ENCODE measurements around the gene SST.

SST gene

DNA sequence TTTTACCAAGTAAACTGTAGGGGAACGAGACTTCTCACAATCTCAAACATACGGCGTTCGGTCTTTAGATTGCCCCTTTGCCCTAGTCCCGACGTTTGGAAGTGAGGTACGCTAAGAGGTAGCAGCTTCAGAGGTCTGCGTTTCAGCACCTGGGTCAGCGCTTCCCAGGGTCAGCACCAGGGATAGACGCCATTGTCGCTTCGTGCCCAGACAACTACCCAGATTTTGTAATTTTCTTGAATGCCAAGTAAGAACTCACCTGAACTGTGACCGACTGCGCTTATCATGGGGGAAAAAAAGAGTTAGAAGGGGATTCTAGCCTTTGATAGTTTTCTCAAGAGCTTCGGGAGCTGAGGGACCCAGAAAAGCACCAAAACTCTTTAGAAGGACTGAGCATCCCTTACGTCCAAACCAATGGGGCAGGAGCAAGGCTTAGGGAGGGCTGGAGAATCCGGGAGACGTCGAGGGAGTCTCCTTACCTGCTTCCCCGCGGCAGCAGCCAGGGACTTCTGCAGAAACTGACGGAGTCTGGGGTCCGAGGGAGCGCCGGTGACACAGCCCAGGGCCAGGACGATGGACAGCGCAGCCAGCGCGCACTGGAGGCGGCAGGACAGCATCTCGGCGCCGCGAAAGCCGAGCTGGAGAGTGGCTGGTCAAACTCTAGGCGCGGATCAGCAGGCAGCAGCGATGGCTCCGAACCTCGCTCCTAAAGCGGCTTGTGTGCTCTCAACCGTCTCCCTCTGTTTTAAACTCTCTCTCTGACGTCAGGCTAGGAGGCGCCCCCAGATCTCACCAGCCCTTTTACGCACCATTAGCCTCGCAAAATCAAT, at the start of gene SST:
TSS of gene SST (minus strand) at position 720 of the 830 bp plus-strand sequence. CDS start at position 617, 103 bp downstream.
- DNase-seq, result peak; percentile 50

DNA sequence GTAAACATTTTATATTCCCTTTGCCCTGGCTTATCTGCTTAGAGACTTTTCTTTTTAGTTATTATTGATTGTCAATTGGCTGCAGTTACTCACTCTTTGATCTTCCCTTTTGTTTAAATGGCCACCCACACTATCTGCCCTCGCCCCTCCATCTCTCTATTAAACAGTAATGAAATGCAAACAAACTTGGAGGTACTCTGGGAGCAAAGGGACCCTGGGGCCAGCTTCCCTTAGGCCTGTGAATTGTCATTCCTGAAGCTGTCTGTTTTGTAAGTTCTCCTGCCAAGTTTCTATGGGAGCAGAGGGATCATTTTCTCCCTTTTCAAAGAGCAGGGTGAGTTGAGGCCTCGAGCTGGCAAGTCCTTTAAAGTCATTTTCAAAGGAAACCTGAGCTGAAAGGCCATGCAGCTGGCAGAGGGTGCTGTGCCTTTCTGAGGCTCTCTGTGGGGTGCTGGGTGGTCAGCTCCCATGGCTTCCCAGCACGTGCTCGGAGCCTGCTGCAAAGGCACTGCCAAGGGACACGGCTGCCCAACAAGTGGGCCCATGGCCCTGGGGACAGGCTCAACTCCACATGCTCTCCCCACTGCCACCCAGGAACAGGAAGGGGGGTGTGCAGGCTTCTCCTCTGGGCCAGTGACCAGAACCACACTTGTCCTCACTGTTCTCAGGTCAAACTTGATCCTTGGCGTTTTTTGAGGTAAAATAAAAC, 49.6 kb upstream of the SST start:
- DNase-seq, result no peak

- no peak for DNase-seq
These were observed 48.6 kb upstream of the SST start for GRCh38 chr3:187718802-187719201.

- DNase-seq, result no peak
These were observed 47.4 kb upstream of the SST start for GRCh38 chr3:187717572-187717971.

DNA sequence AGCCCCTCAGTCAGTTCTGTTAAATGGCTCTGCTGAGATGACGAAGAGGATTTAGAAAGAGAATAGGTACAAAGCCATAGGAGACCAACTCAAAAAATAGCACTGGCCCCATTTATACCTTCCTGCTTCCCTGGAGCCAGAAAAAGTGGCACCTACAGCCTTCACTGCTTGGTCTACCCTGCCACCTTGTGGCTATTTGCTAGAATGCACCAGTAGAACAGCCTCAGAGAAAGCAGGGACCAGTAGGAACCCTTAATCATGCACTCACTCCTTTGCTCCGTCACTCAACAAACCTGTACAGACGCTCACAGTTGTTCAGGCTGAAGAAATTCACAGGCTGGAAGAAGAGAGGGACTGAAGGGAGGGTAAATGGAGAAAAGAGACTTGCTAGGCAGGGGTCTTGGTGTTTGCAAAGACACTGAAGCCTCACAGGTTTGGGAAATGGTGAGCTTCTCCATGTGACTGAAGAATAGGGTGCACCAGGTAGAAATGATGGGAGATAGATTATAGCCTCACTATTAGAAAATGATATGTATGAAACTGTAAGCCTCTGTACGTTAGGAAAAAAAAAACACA, 44.3 kb upstream of the SST start:
- peak; percentile 82 for DNase-seq

GRCh38 chr3:187713504-187713903, 43.3 kb upstream of the SST start:
- DNase-seq, result no peak

GRCh38 chr3:187709155-187709554, 39.0 kb upstream of the SST start:
- DNase-seq, result no peak

GRCh38 chr3:187708696-187709095, 38.5 kb upstream of the SST start:
- DNase-seq, result no peak

GRCh38 chr3:187706971-187707370, 36.8 kb upstream of the SST start:
- no peak for DNase-seq

DNA sequence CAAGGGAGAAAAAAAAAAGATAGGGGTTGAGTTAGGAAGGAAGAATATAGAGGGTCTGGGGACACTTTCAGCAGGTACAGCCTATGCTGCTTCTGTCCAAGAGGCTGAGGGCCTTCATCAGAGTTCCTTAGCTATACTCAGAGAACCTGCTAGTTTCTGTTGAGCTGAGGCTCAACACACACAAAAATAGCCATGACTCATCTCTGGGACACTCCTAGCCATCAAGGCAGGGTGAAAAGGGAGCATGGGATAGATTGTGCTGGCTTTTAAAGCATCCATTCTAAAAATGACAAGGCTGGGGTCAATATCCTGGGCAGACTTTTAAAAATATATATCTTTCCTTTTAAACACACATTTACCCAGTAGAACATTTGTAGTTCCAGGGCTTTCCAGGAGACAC, 35.0 kb upstream of the SST start:
- no peak for DNase-seq

DNA sequence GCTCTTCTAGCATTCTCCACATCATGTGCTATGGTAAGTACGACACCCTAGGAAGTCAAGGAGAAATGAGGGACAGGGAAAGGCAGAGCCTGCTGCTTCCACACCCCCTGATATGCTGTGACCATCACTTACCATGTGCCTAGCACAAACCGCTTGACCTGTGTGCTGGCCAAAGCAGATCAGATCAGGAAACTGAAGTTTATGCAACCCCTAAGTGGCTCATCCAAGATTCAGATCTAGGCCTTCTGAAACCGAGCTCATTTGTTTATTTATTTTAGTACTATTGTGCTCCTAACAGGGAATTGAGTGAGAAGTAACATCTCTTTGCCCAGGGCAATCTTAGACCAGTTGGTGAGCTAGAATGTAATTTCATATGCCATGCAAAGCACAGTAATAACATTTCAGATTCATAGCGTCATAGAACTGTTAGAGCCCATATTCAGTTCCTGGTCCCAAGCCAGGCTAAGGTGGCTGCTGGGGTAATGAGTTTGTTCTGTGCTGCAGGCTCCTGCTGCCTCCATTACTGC, 32.4 kb upstream of the SST start, which contains the start of gene RTP2:
TSS of gene RTP2 (minus strand) at position 51 of the 527 bp plus-strand sequence. CDS start 429 bp downstream, outside the sequence.
- no peak for DNase-seq

DNA sequence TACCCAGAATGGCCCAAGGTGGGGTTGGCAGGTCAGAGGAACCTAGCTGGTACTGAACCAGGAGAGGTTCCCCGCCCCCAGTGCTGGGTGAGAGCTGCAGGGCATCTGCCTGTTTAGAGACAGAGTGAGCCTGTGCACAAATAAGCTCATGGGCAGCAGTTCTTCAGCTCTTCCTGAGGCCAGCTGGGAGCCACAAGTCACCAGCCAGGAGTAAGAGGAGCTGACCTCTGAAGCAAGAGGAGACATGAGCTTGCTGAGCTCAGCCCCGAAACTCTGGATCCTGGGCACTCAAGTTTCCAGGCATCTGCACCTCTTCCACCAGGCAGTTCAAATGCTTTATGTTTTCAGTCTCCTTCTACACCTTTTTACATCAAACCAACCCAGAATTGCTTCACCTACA, 30.1 kb upstream of the SST start:
- DNase-seq, result no peak

- DNase-seq, result no peak
These were observed 28.6 kb upstream of the SST start for GRCh38 chr3:187698499-187699399.

- DNase-seq, result no peak
These were observed 25.8 kb upstream of the SST start for GRCh38 chr3:187696021-187696420.

DNA sequence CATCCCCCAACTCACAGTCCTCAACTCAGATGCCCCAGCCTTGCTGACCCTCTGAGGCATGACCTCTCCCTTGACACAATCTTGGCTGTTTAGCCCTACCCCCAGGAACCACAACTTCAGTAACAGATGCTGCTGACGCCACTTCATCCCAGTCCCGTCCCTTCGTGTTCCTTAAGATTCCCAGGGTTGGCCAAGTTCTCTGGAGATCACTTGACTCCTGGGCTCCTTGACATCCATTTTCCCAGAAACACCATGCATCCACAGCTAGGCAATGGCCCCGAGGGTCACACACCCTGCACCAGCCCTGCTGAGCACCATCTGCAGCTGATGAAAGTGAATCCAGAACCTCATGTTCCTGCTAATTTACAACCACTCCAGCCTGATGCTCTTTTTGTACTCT, 25.3 kb upstream of the SST start:
- DNase-seq, result no peak

DNA sequence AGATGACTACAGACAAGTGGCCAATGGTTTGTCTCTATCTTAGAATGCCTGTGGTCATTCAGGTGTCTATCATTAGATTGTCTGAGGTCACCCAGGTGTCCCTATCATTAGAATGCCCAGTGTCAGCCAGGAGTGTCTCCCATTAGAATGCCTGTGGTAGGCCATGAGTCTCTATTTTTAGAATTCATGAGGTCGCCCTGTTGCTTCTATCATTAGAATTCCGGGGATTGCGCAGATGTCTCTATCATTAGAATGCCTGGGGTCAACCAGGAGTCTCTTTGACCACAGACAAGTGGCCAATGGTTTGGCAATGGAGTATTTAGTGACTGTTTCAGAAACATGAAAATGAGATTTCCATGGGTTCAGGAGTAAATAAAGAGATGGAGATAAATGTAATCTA, 24.6 kb upstream of the SST start:
- no peak for DNase-seq

- no peak for DNase-seq
These were observed 23.2 kb upstream of the SST start for GRCh38 chr3:187693431-187693830.

- no peak for DNase-seq
These were observed 19.8 kb upstream of the SST start for GRCh38 chr3:187689984-187690383.

- DNase-seq, result no peak
These were observed 16.6 kb upstream of the SST start for GRCh38 chr3:187686621-187687273.

- no peak for DNase-seq
These were observed 15.8 kb upstream of the SST start for GRCh38 chr3:187685948-187686347.

- DNase-seq, result no peak
These were observed 14.7 kb upstream of the SST start for GRCh38 chr3:187684880-187685279.

- DNase-seq, result no peak
These were observed 14.2 kb upstream of the SST start for GRCh38 chr3:187684444-187684843.

All from stimulated activated CD8-positive, alpha-beta memory T cell treated with anti-CD3 and anti-CD28 coated beads, Interleukin-4, amount 100 ng/mL, for 48 hours (primary cell).